Esophagus muscularis mucosa (tissue), 4 donors: Measurements from ENCODE around the gene C14orf119.

Experiments used
- EP300 ChIP-seq: sonication (generic); formaldehyde crosslinking; IDR thresholded peaks from one replicate; pipeline ENCODE4 v1.6.1; 2017; ENCODE audit warnings: antibody characterized with exemption
- POLR2A ChIP-seq: fragments of 450-650 bp; IDR thresholded peaks from one replicate; pipeline ENCODE4 v1.6.1; 2017; ENCODE audit warnings: antibody characterized with exemption, moderate library complexity, mild to moderate bottlenecking, low read depth
- POLR2AphosphoS5 ChIP-seq, 2 donors: sonication (generic); formaldehyde crosslinking; IDR thresholded peaks; one replicate each; pipeline ENCODE4 v1.6.1; 2017; ENCODE audit warnings: antibody characterized with exemption in 2 of 2
- TF ChIP-seq, protein P1 (sequence below), 3 experiments: fragments of 200-600 bp in 2 of 3; fragments of 450-650 bp in 1 of 3; sonication (generic) in 2 of 3; IDR thresholded peaks; one replicate each; pipeline ENCODE4 v1.5.1; 2017 to 2019; ENCODE audit warnings: antibody characterized with exemption in 3 of 3, mild to moderate bottlenecking in 2 of 3, moderate library complexity in 1 of 3

DNA sequence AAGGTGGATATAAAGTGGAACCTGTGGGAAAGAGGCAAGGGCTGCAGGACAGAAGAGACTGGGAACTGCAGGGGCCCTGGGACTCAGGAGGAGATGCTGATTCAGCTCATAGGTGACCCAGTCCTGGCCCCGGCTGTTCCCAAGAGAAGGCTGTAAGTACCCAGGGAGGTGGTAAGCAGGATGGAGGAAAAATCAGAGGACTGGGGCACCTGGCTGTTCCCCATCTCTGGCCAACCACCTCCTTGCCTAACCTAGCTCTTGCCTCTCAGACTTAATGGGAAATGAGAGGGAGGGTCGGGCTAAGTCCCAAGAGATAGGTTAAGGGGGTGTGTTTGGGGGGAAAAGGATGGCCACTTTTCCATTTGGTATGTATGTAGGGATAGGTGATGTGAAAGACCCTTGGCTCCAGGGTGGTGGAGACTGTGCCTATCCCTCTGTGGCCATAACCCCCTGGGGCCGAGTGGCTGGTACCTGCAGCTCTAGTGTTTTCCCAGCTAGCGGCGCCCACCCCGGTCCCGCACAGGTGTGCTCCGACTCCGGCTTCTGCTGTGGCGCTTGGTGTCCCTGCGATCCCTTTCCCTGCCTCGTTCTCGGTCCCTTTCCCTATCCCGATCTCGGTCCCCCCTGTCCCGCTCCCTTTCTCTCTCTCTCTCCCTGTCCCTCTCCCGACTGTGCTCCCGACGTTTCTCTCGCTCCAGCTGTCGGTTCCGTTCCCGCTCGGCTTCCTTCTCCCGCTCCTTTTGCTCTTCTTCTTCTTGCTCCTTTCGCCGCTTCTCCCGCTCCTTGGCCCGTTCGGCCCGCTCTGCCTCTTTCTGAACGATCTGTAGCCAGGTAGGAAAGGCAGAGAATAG lies 36.4 kb upstream of the C14orf119 start:
- TF ChIP-seq POLR2A (no peak), POLR2AphosphoS5 (IDR thresholded peaks at IDR 0.05) (no peak), EP300 (no peak)
- TF ChIP-seq, protein P1, sequence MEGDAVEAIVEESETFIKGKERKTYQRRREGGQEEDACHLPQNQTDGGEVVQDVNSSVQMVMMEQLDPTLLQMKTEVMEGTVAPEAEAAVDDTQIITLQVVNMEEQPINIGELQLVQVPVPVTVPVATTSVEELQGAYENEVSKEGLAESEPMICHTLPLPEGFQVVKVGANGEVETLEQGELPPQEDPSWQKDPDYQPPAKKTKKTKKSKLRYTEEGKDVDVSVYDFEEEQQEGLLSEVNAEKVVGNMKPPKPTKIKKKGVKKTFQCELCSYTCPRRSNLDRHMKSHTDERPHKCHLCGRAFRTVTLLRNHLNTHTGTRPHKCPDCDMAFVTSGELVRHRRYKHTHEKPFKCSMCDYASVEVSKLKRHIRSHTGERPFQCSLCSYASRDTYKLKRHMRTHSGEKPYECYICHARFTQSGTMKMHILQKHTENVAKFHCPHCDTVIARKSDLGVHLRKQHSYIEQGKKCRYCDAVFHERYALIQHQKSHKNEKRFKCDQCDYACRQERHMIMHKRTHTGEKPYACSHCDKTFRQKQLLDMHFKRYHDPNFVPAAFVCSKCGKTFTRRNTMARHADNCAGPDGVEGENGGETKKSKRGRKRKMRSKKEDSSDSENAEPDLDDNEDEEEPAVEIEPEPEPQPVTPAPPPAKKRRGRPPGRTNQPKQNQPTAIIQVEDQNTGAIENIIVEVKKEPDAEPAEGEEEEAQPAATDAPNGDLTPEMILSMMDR (IDR thresholded peaks at IDR 0.05) = no peak
